GM12878 (cell line): Measurements from ENCODE around the gene ZIC2. TPM values are rescaled to one million over a fixed set of nuclear protein-coding genes. Genes with fewer than 3 reads are reported as not detected.

Source experiments
- ATAC-seq: fragments of 200-7000 bp; cut with Tn5 transposase; 3 replicates; pipeline ENCODE4 v1.9.1; 2020; ENCODE audit warnings: mild to moderate bottlenecking, moderate library complexity
- BruUV-seq: library from RNA; stranded (reverse); fragments of 400-500 nt; replicated peaks from 2 replicates; lab custom pipeline; 2021; lab: Mats Ljungman, UMichigan
- CTCF ChIA-PET: fragments of 300-600 bp; sonication (Branson Sonifier 250); formaldehyde crosslinking; extraction: SDS; loops from one replicate; lab custom pipeline; 2021; ENCODE audit warnings: inconsistent platforms; lab: Yijun Ruan, JAX
- POLR2A ChIA-PET: fragments of 350-600 bp; formaldehyde crosslinking; extraction: SDS; loops from one replicate; lab custom pipeline; 2021; ENCODE audit warnings: inconsistent platforms; lab: Charles Lee
- RAD21 ChIA-PET: fragments of 300-600 bp; sonication (Branson Sonifier 250); formaldehyde crosslinking; loops from one replicate; lab custom pipeline; 2023; ENCODE audit warnings: antibody characterized with exemption; ENCODE audit not compliant: unreplicated experiment; lab: Charles Lee
- SMC1A ChIA-PET: fragments of 300-600 bp; sonication (Branson Sonifier 250); formaldehyde crosslinking; loops from one replicate; lab custom pipeline; 2023; ENCODE audit not compliant: unreplicated experiment, uncharacterized antibody; lab: Charles Lee
- DNase-seq: peaks from one replicate; pipeline ENCODE4 v3.0.0-alpha.2; 2011; ENCODE audit warnings: low read depth, low spot score
- FAIRE-seq: peaks from 3 replicates; lab custom pipeline; 2011; peaks lifted over from hg19 to GRCh38; lab: Jason Lieb, UNC
- H2AFZ ChIP-seq: 2 replicates; pipeline ENCODE4 v1.6.0; 2011; ENCODE audit warnings: low read depth, low read length, control low read depth; ENCODE audit not compliant: control insufficient read depth
- H3K27ac ChIP-seq: 2 replicates; pipeline ENCODE4 v1.5.1; 2011; ENCODE audit warnings: control low read depth; ENCODE audit not compliant: control insufficient read depth, insufficient read depth
- H3K27me3 ChIP-seq, 2 experiments: replicated peaks in 1 of 2; 2 replicates each; pipeline versions ENCODE4 v1.6.0 to v1.6.1; 2011; ENCODE audit warnings: low read length in 1 of 2; ENCODE audit not compliant: control insufficient read depth in 2 of 2, insufficient read depth in 2 of 2
- H3K36me3 ChIP-seq, 2 experiments: 2 replicates each; pipeline ENCODE4 v1.5.1; 2011; ENCODE audit warnings: low read length in 1 of 2; ENCODE audit not compliant: control insufficient read depth in 2 of 2, insufficient read depth in 2 of 2
- H3K4me1 ChIP-seq: 2 replicates; pipeline ENCODE4 v1.6.1; 2011; ENCODE audit warnings: mild to moderate bottlenecking, low read length, moderate library complexity, mixed read lengths; ENCODE audit not compliant: control insufficient read depth, insufficient read depth
- H3K4me2 ChIP-seq: 2 replicates; pipeline ENCODE4 v1.6.0; 2011; ENCODE audit warnings: control low read depth; ENCODE audit not compliant: control insufficient read depth, insufficient read depth
- H3K4me3 ChIP-seq: fragments of 200-600 bp; sonication (generic); 2 replicates; pipeline ENCODE4 v1.5.1; 2016
- H3K79me2 ChIP-seq: 2 replicates; pipeline ENCODE4 v1.6.0; 2011; ENCODE audit warnings: low read length; ENCODE audit not compliant: control insufficient read depth, insufficient read depth
- H3K9ac ChIP-seq: 2 replicates; pipeline ENCODE4 v1.8.0; 2011; ENCODE audit warnings: low read length, control low read depth, mixed read lengths; ENCODE audit not compliant: control insufficient read depth, insufficient read depth
- H3K9me3 ChIP-seq: replicated peaks from 3 replicates; pipeline ENCODE4 v1.5.1; 2011; ENCODE audit warnings: mild to moderate bottlenecking, low read length; ENCODE audit not compliant: control insufficient read depth, insufficient read depth
- H4K20me1 ChIP-seq: 2 replicates; pipeline ENCODE4 v1.6.0; 2011; ENCODE audit not compliant: control insufficient read depth, insufficient read depth
- EP300 ChIP-seq, 2 experiments: fragments of 150-350 bp in 1 of 2; IDR thresholded peaks; 2 replicates each; pipeline ENCODE4 v1.6.1; 2011 to 2012; ENCODE audit warnings: low read depth in 2 of 2, low read length in 2 of 2, borderline replicate concordance in 1 of 2, improper control_type of control experiment in 1 of 2, inconsistent platforms in 1 of 2; ENCODE audit not compliant: control insufficient read depth in 1 of 2
- GABPA ChIP-seq: IDR thresholded peaks from 2 replicates; pipeline ENCODE4 v1.6.1; 2014; ENCODE audit warnings: antibody characterized with exemption, low read depth, mild to moderate bottlenecking, inconsistent platforms
- KLF5 ChIP-seq: fragments of 450-650 bp; IDR thresholded peaks from 2 replicates; pipeline ENCODE4 v1.6.1; 2014; ENCODE audit warnings: mild to moderate bottlenecking; ENCODE audit not compliant: partially characterized antibody
- SUZ12 ChIP-seq: fragments of 200-600 bp; sonication (generic); IDR thresholded peaks from one replicate; pipeline ENCODE4 v1.6.1; 2018; ENCODE audit warnings: antibody characterized with exemption, mild to moderate bottlenecking; ENCODE audit not compliant: unreplicated experiment
- WGBS: methylation state at CpG from one replicate; pipeline ENCODE4 v1.1.6; 2016; ENCODE audit warnings: low lambda C conversion rate; ENCODE audit not compliant: insufficient replicate concordance, insufficient coverage; ENCODE audit errors: missing lambda C conversion rate; 5-methylcytosine and 5-hydroxymethylcytosine counted together
- in situ Hi-C: fragments of 300-500 bp; cut with MboI; formaldehyde crosslinking; loops from 9 replicates; pipeline ENCODE4 v1.14.3; 2018; ENCODE audit warnings: mixed read lengths
- intact Hi-C: fragments of 100-400 bp; cut with micrococcal nuclease; formaldehyde crosslinking; loops from one replicate; pipeline ENCODE4 v1.14.2; 2022; ENCODE audit not compliant: unreplicated experiment
- polyA plus RNA-seq, 11 experiments: library from polyadenylated mRNA; depleted of rRNA in 4 of 11; unstranded in 6 of 11; stranded (reverse) in 5 of 11; fragments of >200 nt; fragmentation: Nextera tagmentation in 4 of 11; fragmentation: Illumina TruSeq in 1 of 11; extraction: Ambion mirVana in 4 of 11; extraction: Trizol in 1 of 11; gene quantifications; 1 replicate in 1 of 11; 2 replicates in 10 of 11; pipeline versions ENCODE4 v1.2.1 to v1.2.3, GENCODE V29; 2011 to 2016; ENCODE audit warnings: inconsistent platforms in 2 of 11, missing spikeins in 2 of 11, low read depth in 1 of 11
- total RNA-seq, 4 experiments: library from RNA; depleted of rRNA in 3 of 4; stranded (reverse); fragments of >200 nt in 3 of 4; fragmentation: Illumina TruSeq in 1 of 4; extraction: Trizol in 1 of 4; gene quantifications; 2 replicates each; pipeline versions ENCODE4 v1.2.1 to v1.2.3, GENCODE V29; 2013 to 2021
- TF ChIP-seq, protein P1 (sequence below): fragments of 450-650 bp; IDR thresholded peaks from 2 replicates; pipeline ENCODE4 v1.6.1; 2018; ENCODE audit warnings: borderline replicate concordance, mild to moderate bottlenecking; ENCODE audit not compliant: partially characterized antibody

ZIC2 gene
- total and polyA plus RNA-seq, 10 of the 15 experiments (the other 5 are each of a cell fraction or from before 2014, with no cell fraction given), result 0.05 TPM; not detected in 8

DNA sequence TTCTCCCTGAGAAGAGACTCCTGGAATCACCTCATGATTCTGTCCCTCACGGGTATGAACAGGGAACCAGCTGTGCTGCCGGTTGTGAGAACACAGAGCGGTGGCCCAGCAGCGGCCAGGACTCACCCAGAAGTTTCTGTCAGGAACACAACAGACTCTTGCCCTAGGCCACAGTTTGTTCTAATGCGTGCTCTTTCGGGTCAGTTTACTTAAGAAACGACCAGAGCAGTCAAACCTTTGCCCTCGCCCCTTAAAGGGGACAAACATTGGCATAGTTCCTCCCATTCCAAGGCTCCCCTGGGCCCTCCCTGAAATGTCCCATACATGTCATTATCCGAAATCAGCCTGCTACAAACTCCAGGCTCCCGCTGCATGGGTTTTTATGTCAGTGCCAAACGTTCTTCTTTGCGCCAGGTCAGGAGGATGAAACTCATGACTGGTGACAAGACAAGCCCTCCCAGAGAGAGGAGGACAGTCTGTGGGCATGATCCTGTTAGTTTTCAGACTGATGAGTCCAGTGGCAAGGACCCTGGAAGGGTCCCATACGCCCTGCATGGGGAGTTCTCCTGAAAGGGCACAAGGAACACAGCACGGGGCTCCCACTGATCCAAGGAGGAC, 28.3 kb upstream of the ZIC2 start:
- FAIRE-seq, result no peak
- in situ Hi-C loops (no loop called here), intact Hi-C loops (no loop called here)
- no peaks in the 10 kb centered on the region for H3K9me3 ChIP-seq
- TF ChIP-seq SUZ12 (no peak), EP300 (IDR thresholded peaks at IDR 0.05; ENCODE audit: borderline replicate concordance in 1 of 2, control insufficient read depth in 1 of 2, low read depth in 2 of 2, low read length in 2 of 2) (no peak), GABPA (no peak), KLF5 (no peak)
- TF ChIP-seq, protein P1, sequence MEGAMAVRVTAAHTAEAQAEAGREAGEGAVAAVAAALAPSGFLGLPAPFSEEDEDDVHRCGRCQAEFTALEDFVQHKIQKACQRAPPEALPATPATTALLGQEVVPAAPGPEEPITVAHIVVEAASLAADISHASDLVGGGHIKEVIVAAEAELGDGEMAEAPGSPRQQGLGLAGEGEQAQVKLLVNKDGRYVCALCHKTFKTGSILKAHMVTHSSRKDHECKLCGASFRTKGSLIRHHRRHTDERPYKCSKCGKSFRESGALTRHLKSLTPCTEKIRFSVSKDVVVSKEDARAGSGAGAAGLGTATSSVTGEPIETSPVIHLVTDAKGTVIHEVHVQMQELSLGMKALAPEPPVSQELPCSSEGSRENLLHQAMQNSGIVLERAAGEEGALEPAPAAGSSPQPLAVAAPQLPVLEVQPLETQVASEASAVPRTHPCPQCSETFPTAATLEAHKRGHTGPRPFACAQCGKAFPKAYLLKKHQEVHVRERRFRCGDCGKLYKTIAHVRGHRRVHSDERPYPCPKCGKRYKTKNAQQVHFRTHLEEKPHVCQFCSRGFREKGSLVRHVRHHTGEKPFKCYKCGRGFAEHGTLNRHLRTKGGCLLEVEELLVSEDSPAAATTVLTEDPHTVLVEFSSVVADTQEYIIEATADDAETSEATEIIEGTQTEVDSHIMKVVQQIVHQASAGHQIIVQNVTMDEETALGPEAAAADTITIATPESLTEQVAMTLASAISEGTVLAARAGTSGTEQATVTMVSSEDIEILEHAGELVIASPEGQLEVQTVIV, result no peak
- no peak overlapping the region for H2AFZ ChIP-seq
- ChIA-PET RAD21 (no interaction called here), CTCF (no interaction called here), SMC1A (no interaction called here), POLR2A (no interaction called here)
- no peak overlapping the region for H3K4me2 ChIP-seq
- no peak for DNase-seq
- no peaks in the 10 kb centered on the region for H4K20me1 ChIP-seq
- no peak overlapping the region for H3K4me3 ChIP-seq
- BruUV-seq, result no TSS peak
- no peak overlapping the region for H3K27ac ChIP-seq
- H3K4me1 ChIP-seq, result no peaks in the 10 kb centered on the region
- ATAC-seq, result no peak
- no peaks in the 10 kb centered on the region for H3K36me3 ChIP-seq
- peaks cover 7 to 13% of the 10 kb centered on the region in 2 experiments; a peak in 3 of 4 replicates for H3K27me3 ChIP-seq
- WGBS, result 43% methylated on average over 14 of the region's 14 CpGs
- H3K79me2 ChIP-seq, result no peaks in the 10 kb centered on the region
- no peak overlapping the region for H3K9ac ChIP-seq
